ENCODE measurements around the gene SPTLC2.

Gene SPTLC2

GRCh38 chr14:77458249-77458950 lies 158.0 kb downstream of the SPTLC2 start:
- DNase-seq: peak; percentile 31

DNA sequence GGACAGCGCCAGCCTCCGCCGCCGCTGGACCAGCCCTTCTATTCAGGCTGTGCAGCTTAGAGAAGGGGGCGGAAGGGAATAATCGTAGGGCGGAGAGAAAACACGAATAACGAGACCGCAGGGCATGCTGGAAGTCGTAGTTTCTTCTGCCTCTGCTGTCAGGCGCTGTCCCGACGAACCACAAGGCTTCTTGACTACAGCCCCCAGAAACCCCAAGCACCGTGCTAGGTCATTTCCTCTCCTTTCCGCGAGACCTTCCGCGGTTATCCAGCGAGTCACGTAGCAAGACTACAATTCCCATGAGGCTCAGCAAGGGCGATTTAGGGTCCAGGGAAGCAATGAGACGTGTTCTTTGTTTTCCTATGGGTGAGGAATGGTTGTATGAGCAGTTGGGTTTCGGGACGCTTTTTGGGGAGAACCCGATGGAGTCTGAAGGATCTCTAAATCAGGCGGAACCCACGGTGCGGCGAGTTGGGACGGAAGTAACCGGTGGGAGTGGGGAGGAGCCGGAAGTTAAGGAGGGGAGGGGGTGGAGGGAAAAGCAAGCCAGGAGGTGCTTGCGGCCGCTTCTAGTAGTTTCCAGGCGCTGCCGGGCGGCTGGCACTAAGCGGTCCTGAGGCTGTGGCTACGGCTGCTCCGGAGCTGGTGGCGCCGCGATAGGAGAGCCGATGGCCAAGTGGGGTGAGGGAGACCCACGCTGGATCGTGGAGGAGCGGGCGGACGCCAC lies 158.8 kb downstream of the SPTLC2 start, which contains the start of the genes AHSA1 and VIPAS39:
TSS of gene AHSA1 (plus strand) at position 572 of the 727 bp plus-strand sequence. CDS start at position 669, 97 bp downstream.
TSS of gene VIPAS39 (minus strand) at position 80 of the 727 bp plus-strand sequence. CDS start 3,499 bp downstream, outside the sequence.
- peak; percentile 97 for DNase-seq

GRCh38 chr14:77457115-77457521 lies 159.3 kb downstream of the SPTLC2 start:
- DNase-seq: no peak
